ENCODE measurements around the gene JRKL.
A peak's percentile ranks its signal among the peaks of the same experiment; 100 is the strongest.
"Not testable (repeated sequence)": the region's sequence is repeated elsewhere in the genome, so short reads cannot be mapped to it uniquely, and the experiment has no call there.

The JRKL gene

GRCh38 chr11:96393753-96394348 is 4.0 kb downstream of the JRKL start:
- Histone ChIP-seq H3K9ac (ENCODE audit: low read depth in 1 of 2, low read length in 2 of 2) (no peak overlapping the region), H3K4me1 (ENCODE audit: control insufficient read depth in 2 of 2, insufficient read depth in 2 of 2, low read length in 2 of 2) (peaks cover 0 to 3% of the 10 kb centered on the region in 2 donors), H3K27ac (ENCODE audit: low read depth in 2 of 2, low read length in 2 of 2) (no peak overlapping the region), H3K27me3 (ENCODE audit: control insufficient read depth in 2 of 2, insufficient read depth in 2 of 2, low read length in 2 of 2) (no peaks in the 10 kb centered on the region), H3K4me3 (ENCODE audit: low read length in 2 of 2) (no peak overlapping the region), H3K36me3 (ENCODE audit: control insufficient read depth in 2 of 2, insufficient read depth in 2 of 2, low read length in 2 of 2) (no peaks in the 10 kb centered on the region), H3K9me3 (ENCODE audit: control insufficient read depth in 2 of 2, low read length in 2 of 2) (no peaks in the 10 kb centered on the region)

DNA sequence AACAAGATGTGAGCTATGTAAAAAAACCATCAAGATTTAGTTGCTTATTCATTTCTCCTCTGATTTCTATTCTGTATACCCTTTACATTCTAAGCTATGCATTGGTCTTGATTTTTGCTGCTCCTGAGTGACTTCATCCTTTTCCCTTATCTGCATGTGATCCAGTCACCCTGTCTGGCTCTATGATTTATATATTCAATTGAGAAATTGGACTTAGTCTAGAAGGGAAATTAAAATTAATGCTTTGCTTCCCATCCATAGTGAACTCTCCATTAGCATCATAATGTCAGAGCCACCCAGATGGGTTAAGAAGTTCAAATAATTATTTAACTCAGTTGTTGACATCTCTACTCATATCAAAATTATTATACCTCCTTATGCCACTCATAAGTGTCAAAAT is 5.0 kb downstream of the JRKL start:
- Histone ChIP-seq H3K27me3 (ENCODE audit: control insufficient read depth in 2 of 2, insufficient read depth in 2 of 2, low read length in 2 of 2) (no peaks in the 10 kb centered on the region), H3K9ac (ENCODE audit: low read depth in 1 of 2, low read length in 2 of 2) (no peak overlapping the region), H3K9me3 (ENCODE audit: control insufficient read depth in 2 of 2, low read length in 2 of 2) (no peaks in the 10 kb centered on the region), H3K4me1 (ENCODE audit: control insufficient read depth in 2 of 2, insufficient read depth in 2 of 2, low read length in 2 of 2) (peaks cover 0 to 3% of the 10 kb centered on the region in 2 donors), H3K27ac (ENCODE audit: low read depth in 2 of 2, low read length in 2 of 2) (no peak overlapping the region), H3K4me3 (ENCODE audit: low read length in 2 of 2) (no peak overlapping the region), H3K36me3 (ENCODE audit: control insufficient read depth in 2 of 2, insufficient read depth in 2 of 2, low read length in 2 of 2) (no peaks in the 10 kb centered on the region)

- H3K36me3 ChIP-seq (ENCODE audit: control insufficient read depth in 2 of 2, insufficient read depth in 2 of 2, low read length in 2 of 2), result no peaks in the 10 kb centered on the region
- H3K27me3 ChIP-seq (ENCODE audit: control insufficient read depth in 2 of 2, insufficient read depth in 2 of 2, low read length in 2 of 2), result no peaks in the 10 kb centered on the region
- H3K27ac ChIP-seq (ENCODE audit: low read depth in 2 of 2, low read length in 2 of 2), result no peak overlapping the region
- no peak overlapping the region for H3K4me3 ChIP-seq (ENCODE audit: low read length in 2 of 2)
- no peaks in the 10 kb centered on the region for H3K4me1 ChIP-seq (ENCODE audit: control insufficient read depth in 2 of 2, insufficient read depth in 2 of 2, low read length in 2 of 2)
- H3K9ac ChIP-seq (ENCODE audit: low read depth in 1 of 2, low read length in 2 of 2), result no peak overlapping the region
- H3K9me3 ChIP-seq (ENCODE audit: control insufficient read depth in 2 of 2, low read length in 2 of 2), result no peaks in the 10 kb centered on the region
Measured at GRCh38 chr11:96396637-96397036, 6.8 kb downstream of the JRKL start.

DNA sequence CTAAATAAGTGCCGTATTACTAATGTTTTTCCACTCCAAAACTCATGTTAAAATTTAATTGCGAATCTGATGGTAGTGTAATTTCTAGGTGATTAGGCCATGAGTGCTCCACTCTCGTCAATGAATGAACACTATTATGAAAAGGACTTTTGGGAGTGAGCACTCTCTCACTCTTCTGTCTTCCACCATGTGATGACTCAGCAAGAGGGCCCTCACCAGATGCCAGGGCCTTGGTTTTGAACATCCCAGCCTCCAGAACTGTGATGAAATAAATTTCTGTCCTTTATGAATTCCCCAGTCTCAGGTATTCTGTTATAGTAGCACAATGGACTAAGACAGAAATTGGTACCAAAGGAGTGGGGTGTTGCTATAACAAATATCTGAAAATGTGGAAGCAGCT is 8.1 kb downstream of the JRKL start:
- Histone ChIP-seq H3K4me1 (ENCODE audit: control insufficient read depth in 2 of 2, insufficient read depth in 2 of 2, low read length in 2 of 2) (no peaks in the 10 kb centered on the region), H3K9ac (ENCODE audit: low read depth in 1 of 2, low read length in 2 of 2) (no peak overlapping the region), H3K27me3 (ENCODE audit: control insufficient read depth in 2 of 2, insufficient read depth in 2 of 2, low read length in 2 of 2) (no peaks in the 10 kb centered on the region), H3K9me3 (ENCODE audit: control insufficient read depth in 2 of 2, low read length in 2 of 2) (no peaks in the 10 kb centered on the region), H3K36me3 (ENCODE audit: control insufficient read depth in 2 of 2, insufficient read depth in 2 of 2, low read length in 2 of 2) (no peaks in the 10 kb centered on the region), H3K4me3 (ENCODE audit: low read length in 2 of 2) (no peak overlapping the region), H3K27ac (ENCODE audit: low read depth in 2 of 2, low read length in 2 of 2) (no peak overlapping the region)

DNA sequence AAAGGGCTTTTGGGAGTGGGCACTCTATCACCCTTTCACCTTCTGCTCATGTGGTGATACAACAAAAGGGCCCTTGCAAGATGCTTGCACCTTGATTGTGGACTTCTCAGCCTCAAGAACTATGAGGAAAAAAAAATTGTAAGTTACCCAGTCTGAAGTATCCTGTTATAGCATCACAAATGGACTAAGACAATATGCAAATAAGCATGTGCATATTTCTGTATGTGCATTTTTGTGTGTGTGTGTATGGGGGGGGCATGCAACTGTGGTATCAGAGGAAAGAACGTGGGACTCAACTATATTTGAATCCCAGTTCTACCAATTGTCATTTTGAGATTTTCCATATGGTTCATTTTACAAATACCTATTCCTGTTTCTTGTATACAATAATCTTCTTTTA is 10.9 kb downstream of the JRKL start:
- no peak overlapping the region for H3K9ac ChIP-seq (ENCODE audit: low read depth in 1 of 2, low read length in 2 of 2)
- H3K27ac ChIP-seq (ENCODE audit: low read depth in 2 of 2, low read length in 2 of 2), result no peak overlapping the region
- no peaks in the 10 kb centered on the region for H3K4me1 ChIP-seq (ENCODE audit: control insufficient read depth in 2 of 2, insufficient read depth in 2 of 2, low read length in 2 of 2)
- H3K4me3 ChIP-seq (ENCODE audit: low read length in 2 of 2), result no peak overlapping the region
- H3K27me3 ChIP-seq (ENCODE audit: control insufficient read depth in 2 of 2, insufficient read depth in 2 of 2, low read length in 2 of 2), result no peaks in the 10 kb centered on the region
- H3K36me3 ChIP-seq (ENCODE audit: control insufficient read depth in 2 of 2, insufficient read depth in 2 of 2, low read length in 2 of 2), result no peaks in the 10 kb centered on the region
- no peaks in the 10 kb centered on the region for H3K9me3 ChIP-seq (ENCODE audit: control insufficient read depth in 2 of 2, low read length in 2 of 2)

DNA sequence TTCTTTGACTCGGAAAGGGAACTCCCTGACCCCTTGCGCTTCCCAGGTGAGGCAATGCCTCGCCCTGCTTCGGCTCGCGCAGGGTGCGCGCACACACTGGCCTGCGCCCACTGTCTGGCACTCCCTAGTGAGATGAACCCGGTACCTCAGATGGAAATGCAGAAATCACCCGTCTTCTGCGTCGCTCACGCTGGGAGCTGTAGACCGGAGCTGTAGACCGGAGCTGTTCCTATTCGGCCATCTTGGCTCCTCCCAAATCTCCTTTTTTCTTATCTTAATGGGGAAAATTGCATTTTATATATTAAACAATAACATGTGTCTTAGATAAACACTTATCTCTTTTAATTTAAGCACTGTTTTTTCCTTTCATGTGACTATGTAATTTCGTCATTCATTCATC is 21.6 kb downstream of the JRKL start:
- not testable (repeated sequence) for H3K4me1 ChIP-seq (ENCODE audit: control insufficient read depth in 2 of 2, insufficient read depth in 2 of 2, low read length in 2 of 2); H3K9me3 ChIP-seq (ENCODE audit: control insufficient read depth in 2 of 2, low read length in 2 of 2); H3K27me3 ChIP-seq (ENCODE audit: control insufficient read depth in 2 of 2, insufficient read depth in 2 of 2, low read length in 2 of 2); H3K27ac ChIP-seq (ENCODE audit: low read depth in 2 of 2, low read length in 2 of 2); H3K36me3 ChIP-seq (ENCODE audit: control insufficient read depth in 2 of 2, insufficient read depth in 2 of 2, low read length in 2 of 2)
- H3K4me3 ChIP-seq (ENCODE audit: low read length in 2 of 2), result peak overlapping the region; percentile 23 to 41
- H3K9ac ChIP-seq (ENCODE audit: low read depth in 1 of 2, low read length in 2 of 2), result peak overlapping the region in 1 of 2 donors; percentile 26

GRCh38 chr11:96412761-96413381 is 23.1 kb downstream of the JRKL start:
- H3K36me3 ChIP-seq (ENCODE audit: control insufficient read depth in 2 of 2, insufficient read depth in 2 of 2, low read length in 2 of 2), result no peaks in the 10 kb centered on the region
- H3K4me1 ChIP-seq (ENCODE audit: control insufficient read depth in 2 of 2, insufficient read depth in 2 of 2, low read length in 2 of 2), result no peaks in the 10 kb centered on the region
- H3K4me3 ChIP-seq (ENCODE audit: low read length in 2 of 2), result no peak overlapping the region
- H3K27ac ChIP-seq (ENCODE audit: low read depth in 2 of 2, low read length in 2 of 2), result no peak overlapping the region
- H3K27me3 ChIP-seq (ENCODE audit: control insufficient read depth in 2 of 2, insufficient read depth in 2 of 2, low read length in 2 of 2), result no peaks in the 10 kb centered on the region
- no peaks in the 10 kb centered on the region for H3K9me3 ChIP-seq (ENCODE audit: control insufficient read depth in 2 of 2, low read length in 2 of 2)
- no peak overlapping the region for H3K9ac ChIP-seq (ENCODE audit: low read depth in 1 of 2, low read length in 2 of 2)

DNA sequence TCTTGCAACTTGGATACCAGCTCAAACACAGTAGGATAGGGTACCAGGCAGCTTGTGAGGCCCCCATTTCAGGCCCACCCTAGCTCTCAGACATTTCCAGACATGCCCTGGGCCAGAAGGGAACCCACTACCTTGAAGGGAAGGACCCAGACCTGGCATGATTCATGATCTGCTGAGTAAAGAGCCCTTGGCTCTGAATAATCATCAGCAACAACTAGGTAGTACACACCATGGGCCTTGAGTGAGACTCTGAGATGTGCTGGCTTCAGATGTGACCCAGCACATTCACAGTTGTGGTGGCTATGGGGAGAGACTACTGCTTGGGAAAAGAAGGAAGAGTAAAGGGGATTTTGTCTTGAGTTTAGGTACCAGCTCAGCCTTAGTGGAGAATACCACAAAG is 23.6 kb downstream of the JRKL start:
- Histone ChIP-seq H3K9me3 (ENCODE audit: control insufficient read depth in 2 of 2, low read length in 2 of 2) (no peaks in the 10 kb centered on the region), H3K27me3 (ENCODE audit: control insufficient read depth in 2 of 2, insufficient read depth in 2 of 2, low read length in 2 of 2) (no peaks in the 10 kb centered on the region), H3K4me3 (ENCODE audit: low read length in 2 of 2) (no peak overlapping the region), H3K9ac (ENCODE audit: low read depth in 1 of 2, low read length in 2 of 2) (no peak overlapping the region), H3K36me3 (ENCODE audit: control insufficient read depth in 2 of 2, insufficient read depth in 2 of 2, low read length in 2 of 2) (no peaks in the 10 kb centered on the region), H3K27ac (ENCODE audit: low read depth in 2 of 2, low read length in 2 of 2) (no peak overlapping the region), H3K4me1 (ENCODE audit: control insufficient read depth in 2 of 2, insufficient read depth in 2 of 2, low read length in 2 of 2) (no peaks in the 10 kb centered on the region)

GRCh38 chr11:96424693-96425092 is 34.9 kb downstream of the JRKL start:
- no peak overlapping the region for H3K9ac ChIP-seq (ENCODE audit: low read depth in 1 of 2, low read length in 2 of 2)
- H3K27me3 ChIP-seq (ENCODE audit: control insufficient read depth in 2 of 2, insufficient read depth in 2 of 2, low read length in 2 of 2), result peaks cover 3% of the 10 kb centered on the region in 2 donors
- H3K4me3 ChIP-seq (ENCODE audit: low read length in 2 of 2), result no peak overlapping the region
- no peaks in the 10 kb centered on the region for H3K9me3 ChIP-seq (ENCODE audit: control insufficient read depth in 2 of 2, low read length in 2 of 2)
- H3K27ac ChIP-seq (ENCODE audit: low read depth in 2 of 2, low read length in 2 of 2), result no peak overlapping the region
- no peaks in the 10 kb centered on the region for H3K36me3 ChIP-seq (ENCODE audit: control insufficient read depth in 2 of 2, insufficient read depth in 2 of 2, low read length in 2 of 2)
- H3K4me1 ChIP-seq (ENCODE audit: control insufficient read depth in 2 of 2, insufficient read depth in 2 of 2, low read length in 2 of 2), result no peaks in the 10 kb centered on the region

GRCh38 chr11:96430668-96431067 is 40.9 kb downstream of the JRKL start:
- no peaks in the 10 kb centered on the region for H3K4me1 ChIP-seq (ENCODE audit: control insufficient read depth in 2 of 2, insufficient read depth in 2 of 2, low read length in 2 of 2)
- H3K9ac ChIP-seq (ENCODE audit: low read depth in 1 of 2, low read length in 2 of 2), result no peak overlapping the region
- peaks cover 0 to 4% of the 10 kb centered on the region in 2 donors for H3K9me3 ChIP-seq (ENCODE audit: control insufficient read depth in 2 of 2, low read length in 2 of 2)
- no peak overlapping the region for H3K27ac ChIP-seq (ENCODE audit: low read depth in 2 of 2, low read length in 2 of 2)
- H3K27me3 ChIP-seq (ENCODE audit: control insufficient read depth in 2 of 2, insufficient read depth in 2 of 2, low read length in 2 of 2), result no peaks in the 10 kb centered on the region
- H3K36me3 ChIP-seq (ENCODE audit: control insufficient read depth in 2 of 2, insufficient read depth in 2 of 2, low read length in 2 of 2), result no peaks in the 10 kb centered on the region
- no peak overlapping the region for H3K4me3 ChIP-seq (ENCODE audit: low read length in 2 of 2)

Measured in mucosa of rectum (tissue), 2 donors.